Fibroblast of villous mesenchyme (primary cell): Measurements from ENCODE around the gene SDF4. TPM values are rescaled to one million over a fixed set of nuclear protein-coding genes. Genes with fewer than 3 reads are reported as not detected.

ENCODE experiments used
- DNase-seq: peaks from one replicate; pipeline ENCODE4 v3.0.0-alpha.2; 2010; ENCODE audit warnings: low read depth
- H3K4me3 ChIP-seq: 2 replicates; pipeline ENCODE4 v1.5.1; 2011; ENCODE audit warnings: low read depth, mild to moderate bottlenecking, low read length
- CTCF ChIP-seq: IDR thresholded peaks from 2 replicates; pipeline ENCODE4 v1.5.1; 2012; ENCODE audit warnings: low read depth, mild to moderate bottlenecking, low read length; ENCODE audit not compliant: insufficient read depth
- total RNA-seq: library from RNA; depleted of rRNA; stranded (reverse); fragments of >200 nt; gene quantifications from 2 replicates; pipeline ENCODE4 v1.2.3, GENCODE V29; 2012

Gene SDF4
- total RNA-seq, 1 donor: 88.9 TPM

- DNase-seq: no peak
- no peak for TF ChIP-seq CTCF
Observed at GRCh38 chr1:1267488-1268283, 35.9 kb upstream of the SDF4 start.

GRCh38 chr1:1264868-1265272 is 33.1 kb upstream of the SDF4 start:
- H3K4me3 ChIP-seq: no peak overlapping the region
- peak; percentile 96 for DNase-seq
- TF ChIP-seq CTCF: peak; percentile 54

More at GRCh38 chr1:1267488-1268283, 35.9 kb upstream of the SDF4 start:
- H3K4me3 ChIP-seq: no peak overlapping the region

GRCh38 chr1:1264026-1264425 is 32.2 kb upstream of the SDF4 start:
- TF ChIP-seq CTCF: no peak
- H3K4me3 ChIP-seq: no peak overlapping the region
- no peak for DNase-seq

GRCh38 chr1:1262758-1263157 is 31.0 kb upstream of the SDF4 start:
- no peak for DNase-seq
- H3K4me3 ChIP-seq: no peak overlapping the region
- no peak for TF ChIP-seq CTCF

- TF ChIP-seq CTCF: no peak
- no peak overlapping the region for H3K4me3 ChIP-seq
- no peak for DNase-seq
Observed at GRCh38 chr1:1262071-1262470, 30.3 kb upstream of the SDF4 start.

- no peak for DNase-seq
- H3K4me3 ChIP-seq: no peak overlapping the region
- no peak for TF ChIP-seq CTCF
Observed at GRCh38 chr1:1260843-1261560, 29.2 kb upstream of the SDF4 start.
